Stimulated activated CD4-positive, alpha-beta T cell treated with anti-CD3 and anti-CD28 coated beads, Interleukin-1b, Interleukin-23, amount 100 ng/mL, for 1 hour (primary cell): ENCODE data around the gene FOXO3B.
"Not testable (repeated sequence)": the region's sequence is repeated elsewhere in the genome, so short reads cannot be mapped to it uniquely, and the experiment has no call there.

Source experiments
- DNase-seq, 2 donors: peaks; one replicate each; pipeline ENCODE4 v3.0.0-alpha.2; 2020; ENCODE audit warnings: low read depth in 2 of 2

FOXO3B gene

DNA sequence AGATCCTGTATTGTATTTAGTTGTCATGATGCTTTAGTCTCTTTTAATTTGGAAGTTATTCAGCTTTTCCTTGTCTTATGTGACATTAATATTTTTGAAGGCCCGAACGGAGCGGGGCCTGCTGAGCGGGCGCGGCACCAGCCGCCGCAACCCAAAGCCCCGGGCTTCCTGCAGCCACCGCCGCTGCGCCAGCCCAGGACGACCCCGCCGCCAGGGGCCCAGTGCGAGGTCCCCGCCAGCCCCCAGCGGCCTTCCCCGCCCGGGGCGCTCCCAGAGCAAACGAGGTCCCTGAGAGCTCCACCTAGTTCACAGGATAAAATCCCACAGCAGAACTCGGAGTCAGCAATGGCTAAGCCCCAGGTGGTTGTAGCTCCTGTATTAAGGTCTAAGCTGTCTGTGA lies 32.0 kb downstream of the FOXO3B start:
- not testable (repeated sequence) for DNase-seq

DNA sequence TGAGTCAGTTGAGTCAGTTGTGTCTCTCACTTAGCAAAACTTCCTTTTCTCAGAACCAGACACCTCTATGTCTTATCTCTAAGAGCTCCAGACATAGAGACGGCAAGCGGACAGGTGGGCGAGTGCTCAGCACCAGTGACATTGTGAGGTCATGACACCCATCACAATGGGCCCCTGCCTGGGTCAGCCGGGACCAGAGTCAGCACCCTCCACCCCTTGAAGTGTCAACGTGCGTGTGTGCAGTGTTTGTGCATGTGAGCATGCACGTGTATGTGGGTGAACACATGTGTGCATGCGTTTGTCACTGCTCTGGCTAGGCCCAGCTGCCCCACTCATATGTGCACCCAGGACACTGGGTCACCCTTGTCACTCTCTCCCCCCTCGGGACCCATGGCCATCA lies 37.8 kb downstream of the FOXO3B start, which contains the start of gene TBC1D28:
Gene TBC1D28 (minus strand): TSS at position 101 of the 400 bp plus-strand sequence. CDS start 3,039 bp downstream, outside the sequence.
- DNase-seq: not testable (repeated sequence)

DNA sequence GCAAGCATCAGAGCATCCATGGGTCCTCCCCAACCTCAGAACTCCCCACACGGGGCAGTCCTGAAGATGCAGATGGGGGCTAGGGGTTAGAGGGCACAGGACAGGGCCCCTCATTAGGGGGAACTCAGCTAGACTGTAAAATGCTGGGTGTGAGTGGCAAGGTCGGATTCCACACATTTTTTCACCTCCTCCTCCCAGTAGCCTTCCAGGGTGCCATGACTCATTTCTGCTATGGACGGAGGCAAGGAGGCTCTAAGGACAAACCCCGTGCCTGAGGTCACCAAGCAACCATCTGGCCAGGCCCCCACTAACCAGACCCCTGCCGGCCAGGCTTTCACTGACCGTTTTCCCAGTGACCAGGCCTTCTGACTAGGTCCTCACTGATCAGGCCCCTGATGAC lies 39.0 kb downstream of the FOXO3B start:
- DNase-seq: not testable (repeated sequence)

DNA sequence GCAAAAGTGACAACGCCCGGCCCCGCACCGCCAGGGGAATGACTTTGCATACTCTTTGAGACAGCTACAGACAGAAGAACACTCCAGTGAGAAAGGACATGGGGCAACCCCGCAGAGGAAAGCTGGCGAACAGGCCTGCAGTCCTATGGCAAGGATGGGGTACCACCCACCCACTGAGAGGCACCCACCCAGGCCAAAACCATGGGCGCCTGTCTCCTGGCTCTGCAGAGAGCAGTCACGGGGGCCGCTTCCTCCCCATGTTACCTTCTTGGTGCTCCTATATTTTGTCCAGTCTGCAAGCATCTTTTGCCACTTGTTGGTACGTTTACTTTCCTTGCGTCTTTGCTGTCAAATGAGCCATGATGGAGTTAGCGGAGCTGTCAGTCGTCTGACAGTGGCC lies 43.8 kb downstream of the FOXO3B start:
- DNase-seq: not testable (repeated sequence)

DNA sequence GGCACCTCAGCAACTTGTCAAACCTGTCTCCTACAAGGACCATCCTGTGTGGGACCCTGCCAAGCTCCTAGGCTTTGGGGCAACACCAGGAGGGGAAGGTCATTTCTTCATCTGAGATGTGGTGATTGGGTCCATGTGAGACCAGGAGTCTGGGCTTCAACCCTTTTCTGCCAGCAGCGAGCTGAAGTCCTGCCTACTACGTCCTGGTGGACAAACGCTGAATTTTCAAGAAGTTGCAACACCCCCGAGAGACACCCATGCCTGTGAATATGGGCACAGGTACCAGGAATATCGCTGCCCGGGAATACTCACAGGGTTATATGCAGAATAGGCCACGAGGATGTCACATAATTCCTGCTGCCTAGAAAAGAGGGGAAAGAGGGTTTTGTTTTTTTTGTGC lies 45.9 kb downstream of the FOXO3B start:
- not testable (repeated sequence) for DNase-seq

DNA sequence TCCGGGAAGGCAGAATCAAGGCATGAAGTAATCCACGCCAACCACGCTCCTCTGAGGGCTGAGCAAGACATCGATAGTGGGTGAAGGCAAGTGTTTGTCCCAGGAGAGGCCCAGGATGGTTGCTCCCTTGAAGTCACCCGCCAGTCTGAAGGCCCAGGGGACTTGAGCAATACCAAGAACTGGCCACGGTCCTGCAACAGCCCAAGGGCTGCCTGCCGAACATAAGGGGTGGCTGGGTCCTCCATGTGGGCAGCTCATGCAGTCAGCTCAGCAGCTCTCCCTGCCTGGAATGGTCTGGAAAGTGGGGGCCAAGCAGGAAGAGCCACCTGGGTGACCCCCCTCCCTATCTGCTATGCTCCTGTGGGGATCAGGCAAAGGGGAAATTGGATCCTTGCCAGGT lies 46.3 kb downstream of the FOXO3B start:
- not testable (repeated sequence) for DNase-seq

DNA sequence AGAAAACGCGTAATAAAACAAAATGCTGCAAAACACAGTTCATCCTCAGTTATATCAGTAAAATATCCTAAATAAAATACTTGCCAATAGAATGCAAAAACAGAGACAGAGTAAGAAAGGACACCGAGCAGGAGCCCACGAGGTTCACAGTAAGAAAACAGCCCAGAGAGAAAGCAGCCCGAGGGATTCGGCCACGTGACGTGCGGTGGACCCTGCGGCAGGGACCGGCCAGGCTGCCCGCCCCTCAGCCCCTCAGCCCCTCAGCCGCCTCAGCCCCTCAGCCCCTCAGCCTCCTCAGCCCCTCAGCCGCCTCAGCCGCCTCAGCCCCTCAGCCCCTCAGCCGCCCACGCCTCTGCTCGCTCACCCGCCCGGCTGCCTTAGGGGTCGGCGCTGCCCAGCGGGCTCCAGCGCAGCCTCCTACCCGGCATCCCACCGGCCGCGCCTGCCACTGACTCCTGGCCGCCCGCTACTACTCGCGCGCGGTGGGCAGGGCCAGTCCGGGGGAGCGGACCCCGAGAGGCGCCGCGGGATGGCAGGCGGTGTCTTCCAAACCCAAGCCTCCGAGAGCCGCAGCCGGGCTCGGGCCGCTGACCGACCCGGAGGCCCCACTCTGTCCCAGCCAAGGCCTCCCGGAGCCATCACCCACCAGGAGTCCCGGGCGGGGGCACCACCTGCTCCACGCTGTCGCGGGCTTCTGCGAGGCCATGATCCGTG lies 47.4 kb downstream of the FOXO3B start:
- not testable (repeated sequence) for DNase-seq
